ENCODE data around the gene SLC10A7. TPM values are rescaled to one million over a fixed set of nuclear protein-coding genes. Genes with fewer than 3 reads are reported as not detected.

Gene SLC10A7
- total RNA-seq, 2 experiments from 2014 or later: 8.7 to 9.9 TPM

- DNase-seq: no peak
- TF ChIP-seq, protein P1, sequence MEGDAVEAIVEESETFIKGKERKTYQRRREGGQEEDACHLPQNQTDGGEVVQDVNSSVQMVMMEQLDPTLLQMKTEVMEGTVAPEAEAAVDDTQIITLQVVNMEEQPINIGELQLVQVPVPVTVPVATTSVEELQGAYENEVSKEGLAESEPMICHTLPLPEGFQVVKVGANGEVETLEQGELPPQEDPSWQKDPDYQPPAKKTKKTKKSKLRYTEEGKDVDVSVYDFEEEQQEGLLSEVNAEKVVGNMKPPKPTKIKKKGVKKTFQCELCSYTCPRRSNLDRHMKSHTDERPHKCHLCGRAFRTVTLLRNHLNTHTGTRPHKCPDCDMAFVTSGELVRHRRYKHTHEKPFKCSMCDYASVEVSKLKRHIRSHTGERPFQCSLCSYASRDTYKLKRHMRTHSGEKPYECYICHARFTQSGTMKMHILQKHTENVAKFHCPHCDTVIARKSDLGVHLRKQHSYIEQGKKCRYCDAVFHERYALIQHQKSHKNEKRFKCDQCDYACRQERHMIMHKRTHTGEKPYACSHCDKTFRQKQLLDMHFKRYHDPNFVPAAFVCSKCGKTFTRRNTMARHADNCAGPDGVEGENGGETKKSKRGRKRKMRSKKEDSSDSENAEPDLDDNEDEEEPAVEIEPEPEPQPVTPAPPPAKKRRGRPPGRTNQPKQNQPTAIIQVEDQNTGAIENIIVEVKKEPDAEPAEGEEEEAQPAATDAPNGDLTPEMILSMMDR (IDR thresholded peaks at IDR 0.05): no peak
- POLR2A ChIA-PET: no interaction called here
- H3K36me3 ChIP-seq (ENCODE audit: insufficient read depth, low read length): no peaks in the 10 kb centered on the region
- H3K9me3 ChIP-seq (ENCODE audit: control insufficient read depth in 1 of 2, insufficient read depth in 1 of 2, low read length in 2 of 2): no peaks in the 10 kb centered on the region
- H3K27me3 ChIP-seq (ENCODE audit: control insufficient read depth in 1 of 2, insufficient read depth in 2 of 2, low read length in 2 of 2): no peaks in the 10 kb centered on the region
- no peak overlapping the region for H3K27ac ChIP-seq (ENCODE audit: low read depth in 1 of 2, low read length in 2 of 2)
- CTCF ChIA-PET: no interaction called here
- no peak for ATAC-seq (ENCODE audit: poor library complexity)
- no peaks in the 10 kb centered on the region for H3K27me3 Mint-ChIP-seq
- no peaks in the 10 kb centered on the region for H3K36me3 Mint-ChIP-seq (ENCODE audit: low read depth)
- H3K4me1 Mint-ChIP-seq (ENCODE audit: low read depth): peaks cover 13% of the 10 kb centered on the region
- intact Hi-C loops (cut with DNase I, micrococcal nuclease): loop anchor here in 1 of 2 experiments (10.0 kb wide), 1 partner anchor 1237 kb away; no protein-coding TSS in a partner anchor
- H3K27ac Mint-ChIP-seq: no peak overlapping the region
- H3K9me3 Mint-ChIP-seq: no peaks in the 10 kb centered on the region
- H3K4me1 ChIP-seq (ENCODE audit: insufficient read depth, low read length): no peaks in the 10 kb centered on the region
- no peak overlapping the region for H3K4me3 Mint-ChIP-seq
- no peak overlapping the region for H3K4me3 ChIP-seq (ENCODE audit: low read length)
These were observed 173.9 kb downstream of the SLC10A7 start for GRCh38 chr4:146347822-146348221.

GRCh38 chr4:146346276-146346675 is 175.5 kb downstream of the SLC10A7 start:
- intact Hi-C loops (cut with DNase I, micrococcal nuclease): loop anchor here in 1 of 2 experiments (10.0 kb wide), 1 partner anchor 1239 kb away; no protein-coding TSS in a partner anchor
- Histone ChIP-seq H3K4me1 (ENCODE audit: insufficient read depth, low read length) (no peaks in the 10 kb centered on the region), H3K27me3 (ENCODE audit: control insufficient read depth in 1 of 2, insufficient read depth in 2 of 2, low read length in 2 of 2) (no peaks in the 10 kb centered on the region), H3K27ac (ENCODE audit: low read depth in 1 of 2, low read length in 2 of 2) (no peak overlapping the region), H3K4me3 (ENCODE audit: low read length) (no peak overlapping the region), H3K36me3 (ENCODE audit: insufficient read depth, low read length) (no peaks in the 10 kb centered on the region), H3K9me3 (ENCODE audit: control insufficient read depth in 1 of 2, insufficient read depth in 1 of 2, low read length in 2 of 2) (no peaks in the 10 kb centered on the region)
- ChIA-PET CTCF (no interaction called here), POLR2A (no interaction called here)
- H3K4me3 Mint-ChIP-seq: no peak overlapping the region
- TF ChIP-seq, protein P1 (IDR thresholded peaks at IDR 0.05): no peak
- H3K27ac Mint-ChIP-seq: no peak overlapping the region
- H3K4me1 Mint-ChIP-seq (ENCODE audit: low read depth): peaks cover 13% of the 10 kb centered on the region
- no peaks in the 10 kb centered on the region for H3K9me3 Mint-ChIP-seq
- ATAC-seq (ENCODE audit: poor library complexity) (no peak), DNase-seq (no peak)
- H3K27me3 Mint-ChIP-seq: no peaks in the 10 kb centered on the region
- H3K36me3 Mint-ChIP-seq (ENCODE audit: low read depth): no peaks in the 10 kb centered on the region

DNA sequence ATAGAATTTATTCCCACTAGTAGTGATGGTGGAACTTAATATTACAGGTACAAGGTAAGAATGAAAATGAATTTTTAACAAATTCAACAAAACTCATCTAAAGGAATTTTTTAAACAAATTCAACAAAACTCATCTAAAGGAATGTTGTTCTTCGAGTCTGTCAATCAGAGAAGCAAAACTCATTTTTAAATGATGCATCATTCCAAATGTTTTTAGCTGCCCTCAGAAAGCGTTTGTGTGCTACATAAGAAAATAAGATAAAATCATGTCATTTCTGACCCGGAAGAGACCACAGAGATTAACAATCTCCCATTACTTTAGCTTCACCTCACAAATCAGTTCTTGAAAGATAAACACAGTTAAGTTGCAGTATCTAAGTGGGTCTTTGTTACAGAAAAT is 178.0 kb downstream of the SLC10A7 start:
- TF ChIP-seq, protein P1 (IDR thresholded peaks at IDR 0.05): no peak
- intact Hi-C loops (cut with DNase I, micrococcal nuclease): loop anchor here (2.0 to 10.0 kb wide), 3 partner anchors 753 to 1249 kb away; no protein-coding TSS in a partner anchor
- ChIA-PET CTCF (no interaction called here), POLR2A (no interaction called here)
- no peak for DNase-seq
- H3K4me3 ChIP-seq (ENCODE audit: low read length): no peak overlapping the region
- Mint-ChIP-seq H3K9me3 (no peaks in the 10 kb centered on the region), H3K36me3 (ENCODE audit: low read depth) (no peaks in the 10 kb centered on the region), H3K4me3 (no peak overlapping the region), H3K27me3 (no peaks in the 10 kb centered on the region), H3K4me1 (ENCODE audit: low read depth) (peaks cover 6% of the 10 kb centered on the region), H3K27ac (no peak overlapping the region)
- no peaks in the 10 kb centered on the region for H3K9me3 ChIP-seq (ENCODE audit: control insufficient read depth in 1 of 2, insufficient read depth in 1 of 2, low read length in 2 of 2)
- no peaks in the 10 kb centered on the region for H3K27me3 ChIP-seq (ENCODE audit: control insufficient read depth in 1 of 2, insufficient read depth in 2 of 2, low read length in 2 of 2)
- H3K36me3 ChIP-seq (ENCODE audit: insufficient read depth, low read length): no peaks in the 10 kb centered on the region
- no peaks in the 10 kb centered on the region for H3K4me1 ChIP-seq (ENCODE audit: insufficient read depth, low read length)
- H3K27ac ChIP-seq (ENCODE audit: low read depth in 1 of 2, low read length in 2 of 2): no peak overlapping the region
- ATAC-seq (ENCODE audit: poor library complexity): no peak

Measured in CD4-positive, alpha-beta T cell (primary cell).